OCI-LY1 (cell line): Measurements from ENCODE around the gene STK38L.

ENCODE experiments used
- EZH2 ChIP-seq: fragments of 200-600 bp; sonication (generic), shearing (Covaris generic); IDR thresholded peaks from 2 replicates; pipeline ENCODE4 v1.8.0; 2017; ENCODE audit warnings: borderline replicate concordance, mixed run types, mild to moderate bottlenecking, antibody characterized with exemption, low read length, moderate library complexity, mixed read lengths
- TF ChIP-seq, protein P1 (sequence below): fragments of 200-600 bp; sonication (generic), shearing (Covaris generic); IDR thresholded peaks from 2 replicates; pipeline ENCODE4 v1.5.1; 2017; ENCODE audit warnings: mild to moderate bottlenecking, antibody characterized with exemption, low read length, moderate library complexity, mixed read lengths

- TF ChIP-seq, protein P1, sequence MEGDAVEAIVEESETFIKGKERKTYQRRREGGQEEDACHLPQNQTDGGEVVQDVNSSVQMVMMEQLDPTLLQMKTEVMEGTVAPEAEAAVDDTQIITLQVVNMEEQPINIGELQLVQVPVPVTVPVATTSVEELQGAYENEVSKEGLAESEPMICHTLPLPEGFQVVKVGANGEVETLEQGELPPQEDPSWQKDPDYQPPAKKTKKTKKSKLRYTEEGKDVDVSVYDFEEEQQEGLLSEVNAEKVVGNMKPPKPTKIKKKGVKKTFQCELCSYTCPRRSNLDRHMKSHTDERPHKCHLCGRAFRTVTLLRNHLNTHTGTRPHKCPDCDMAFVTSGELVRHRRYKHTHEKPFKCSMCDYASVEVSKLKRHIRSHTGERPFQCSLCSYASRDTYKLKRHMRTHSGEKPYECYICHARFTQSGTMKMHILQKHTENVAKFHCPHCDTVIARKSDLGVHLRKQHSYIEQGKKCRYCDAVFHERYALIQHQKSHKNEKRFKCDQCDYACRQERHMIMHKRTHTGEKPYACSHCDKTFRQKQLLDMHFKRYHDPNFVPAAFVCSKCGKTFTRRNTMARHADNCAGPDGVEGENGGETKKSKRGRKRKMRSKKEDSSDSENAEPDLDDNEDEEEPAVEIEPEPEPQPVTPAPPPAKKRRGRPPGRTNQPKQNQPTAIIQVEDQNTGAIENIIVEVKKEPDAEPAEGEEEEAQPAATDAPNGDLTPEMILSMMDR = no peak
- TF ChIP-seq EZH2 = no peak
Measured at GRCh38 chr12:27194644-27195043, 49.4 kb upstream of the STK38L start.
